ENCODE data around the gene PIEZO2. TPM values are rescaled to one million over a fixed set of nuclear protein-coding genes. Genes with fewer than 3 reads are reported as not detected.

PIEZO2 gene
- total and polyA plus RNA-seq, 2 of the 8 experiments (the other 6 are each of a cell fraction or from before 2014, with no cell fraction given), result 4.7 to 16.5 TPM

- H3K4ac ChIP-seq (replicated peaks; ENCODE audit: insufficient read length, low read depth, low read length), result no peak overlapping the region
- no peaks in the 10 kb centered on the region for H3K79me1 ChIP-seq (ENCODE audit: low read depth, low read length)
- H4K8ac ChIP-seq (ENCODE audit: extremely low read depth, insufficient read depth, low read length), result no peak overlapping the region
- no peak overlapping the region for H2BK15ac ChIP-seq (ENCODE audit: low read length)
- H2AFZ ChIP-seq (ENCODE audit: low read length), result no peak overlapping the region
- 84% methylated on average over 8 of the region's 8 CpGs; no CpG with 5 or more reads in 1 of the 2 experiments for WGBS, 2 experiments (ENCODE audit: extremely low coverage in 1 of 2, insufficient coverage in 1 of 2, insufficient read length in 1 of 2, insufficient replicate concordance in 2 of 2, low coverage in 1 of 2, low lambda C conversion rate in 2 of 2, missing lambda C conversion rate in 1 of 2)
- H3K18ac ChIP-seq (ENCODE audit: extremely low read depth, low read length), result no peak overlapping the region
- no peak overlapping the region for H2BK120ac ChIP-seq (replicated peaks; ENCODE audit: low read depth, low read length)
- no peak overlapping the region for H4K91ac ChIP-seq (replicated peaks; ENCODE audit: insufficient read length, low read length)
- H2BK20ac ChIP-seq (ENCODE audit: low read length), result no peak overlapping the region
- H3K79me2 ChIP-seq (ENCODE audit: control insufficient read depth in 1 of 2, insufficient read depth in 2 of 2, low read length in 2 of 2), result no peaks in the 10 kb centered on the region
- H2BK12ac ChIP-seq (ENCODE audit: low read depth, low read length), result no peak overlapping the region
- no peak overlapping the region for H2BK5ac ChIP-seq (ENCODE audit: low read depth, low read length)
- H4K20me1 ChIP-seq (replicated peaks in 1 of 2; ENCODE audit: control insufficient read depth in 1 of 2, insufficient read depth in 2 of 2, low read length in 2 of 2), result peaks cover 0 to 3% of the 10 kb centered on the region in 2 experiments
- no peaks in the 10 kb centered on the region for H3K9me3 ChIP-seq (ENCODE audit: insufficient read depth in 2 of 2, low read depth in 1 of 2, low read length in 1 of 2)
- H3K36me3 ChIP-seq (ENCODE audit: control insufficient read depth in 2 of 4, insufficient read depth in 4 of 4, low read length in 3 of 4), result no peaks in the 10 kb centered on the region
- no peak overlapping the region for H3K4me2 ChIP-seq (ENCODE audit: insufficient read depth in 1 of 2, low read depth in 2 of 2, low read length in 2 of 2)
- no peak overlapping the region for H2AK5ac ChIP-seq (ENCODE audit: low read depth, low read length)
- H4K5ac ChIP-seq (ENCODE audit: insufficient read length, low read depth, low read length), result no peak overlapping the region
- ChIA-PET POLR2A (ENCODE audit: partially characterized antibody) (no interaction called here), CTCF (ENCODE audit: partially characterized antibody) (interaction anchor here (1.0 to 1.2 kb wide), 2 partner anchors 9 to 19 kb away, joined by 3 read pairs; no protein-coding TSS in a partner anchor)
- H3K14ac ChIP-seq (ENCODE audit: insufficient read length), result no peak overlapping the region
- no peak for FAIRE-seq
- H3K4me3 ChIP-seq (ENCODE audit: extremely low read depth in 1 of 4, insufficient read depth in 2 of 4, low read depth in 3 of 4, low read length in 4 of 4), result no peak overlapping the region
- DNase-seq (ENCODE audit: low read depth in 1 of 2, low spot score in 2 of 2), result no peak
- H3K4me1 ChIP-seq (replicated peaks in 1 of 4; ENCODE audit: control insufficient read depth in 3 of 4, insufficient read depth in 4 of 4, low read length in 3 of 4), result no peaks in the 10 kb centered on the region
- no peak overlapping the region for H3K9ac ChIP-seq (replicated peaks in 1 of 4; ENCODE audit: extremely low read depth in 1 of 4, low read depth in 3 of 4, low read length in 3 of 4)
- H3K56ac ChIP-seq (replicated peaks; ENCODE audit: insufficient read length, low read depth, low read length), result no peak overlapping the region
- no peak overlapping the region for H3K23ac ChIP-seq (ENCODE audit: insufficient read length)
- no peak overlapping the region for H3K27ac ChIP-seq (ENCODE audit: low read depth, low read length)
- H3K27me3 ChIP-seq (replicated peaks in 1 of 4; ENCODE audit: control insufficient read depth in 3 of 4, extremely low read depth in 1 of 4, insufficient read depth in 3 of 4, low read length in 3 of 4), result no peaks in the 10 kb centered on the region
- peaks cover 13% of the 10 kb centered on the region; the same call in 1 of the 2 replicates for H3K23me2 ChIP-seq (ENCODE audit: low read depth, low read length)
- TF ChIP-seq CTBP2 (IDR thresholded peaks at IDR 0.05; ENCODE audit: borderline replicate concordance, insufficient read depth, insufficient read length, low read length) (no peak), NRF1 (IDR thresholded peaks at IDR 0.05; ENCODE audit: low read depth, low read length) (no peak), SIRT6 (IDR thresholded peaks at IDR 0.05; ENCODE audit: low read length) (no peak), ATF2 (IDR thresholded peaks at IDR 0.05; ENCODE audit: low read length) (no peak), HDAC2 (IDR thresholded peaks at IDR 0.05; ENCODE audit: borderline replicate concordance in 1 of 2, low read depth in 2 of 2, low read length in 2 of 2) (no peak), ATF3 (IDR thresholded peaks at IDR 0.05; ENCODE audit: insufficient read depth, low read depth, low read length) (no peak), JUND (IDR thresholded peaks at IDR 0.05; ENCODE audit: low read length) (no peak), SRF (IDR thresholded peaks at IDR 0.05; ENCODE audit: low read depth, low read length) (no peak), CEBPB (IDR thresholded peaks at IDR 0.05; ENCODE audit: low read depth, low read length) (no peak), NANOG (IDR thresholded peaks at IDR 0.05; ENCODE audit: insufficient read depth, low read depth, low read length, poor library complexity, severe bottlenecking) (no peak)
These were observed 397.0 kb downstream of the PIEZO2 start for GRCh38 chr18:10752382-10752781.
